Inflammatory macrophage (primary cell): ENCODE measurements around the gene CD300LF.
A peak's percentile ranks its signal among the peaks of the same experiment; 100 is the strongest.

Source experiments
- DNase-seq, 2 donors: peaks; one replicate each; pipeline ENCODE4 v3.0.0-alpha.2; 2020 to 2022

The CD300LF gene

DNA sequence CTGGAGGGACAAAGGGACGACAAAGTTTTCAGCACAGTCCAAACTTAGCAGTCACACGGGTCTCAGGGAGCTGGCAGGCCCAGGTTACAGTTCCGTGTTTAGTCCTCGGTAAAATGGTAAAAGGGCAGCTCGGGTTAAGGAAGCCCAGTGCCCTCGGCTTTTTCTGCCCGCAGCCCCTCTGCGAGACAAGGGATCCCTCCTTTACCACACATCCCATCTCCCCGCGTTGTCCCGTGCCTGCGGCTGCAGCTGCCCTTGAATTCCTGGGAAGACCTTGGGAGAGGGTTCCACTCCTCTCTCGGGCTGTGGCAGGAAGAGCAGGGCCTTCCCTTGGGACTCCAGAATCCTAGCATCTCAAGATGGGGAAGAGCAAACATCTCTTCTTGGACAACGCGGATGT lies 17.1 kb upstream of the CD300LF start:
- no peak for DNase-seq

DNA sequence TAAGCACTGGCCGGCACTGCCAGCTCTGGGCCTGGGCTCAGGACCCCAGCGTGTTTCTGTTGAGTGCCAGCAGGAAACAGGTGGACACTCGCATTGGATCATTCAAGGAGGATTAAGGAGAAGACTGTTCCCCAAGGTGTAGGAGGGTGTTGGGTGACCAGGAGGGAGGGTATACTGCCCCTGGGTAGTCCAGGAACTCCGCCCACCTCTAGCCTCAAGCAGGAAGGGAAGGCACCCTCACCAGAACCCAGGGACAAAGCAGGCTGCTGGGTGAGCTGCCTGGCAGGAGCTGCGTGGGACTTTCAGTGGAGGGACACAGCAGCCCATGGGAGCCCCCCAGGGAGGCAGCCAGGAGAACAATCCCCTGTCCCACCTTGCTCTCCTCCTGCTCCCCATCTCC lies 16.6 kb upstream of the CD300LF start:
- DNase-seq = no peak

DNA sequence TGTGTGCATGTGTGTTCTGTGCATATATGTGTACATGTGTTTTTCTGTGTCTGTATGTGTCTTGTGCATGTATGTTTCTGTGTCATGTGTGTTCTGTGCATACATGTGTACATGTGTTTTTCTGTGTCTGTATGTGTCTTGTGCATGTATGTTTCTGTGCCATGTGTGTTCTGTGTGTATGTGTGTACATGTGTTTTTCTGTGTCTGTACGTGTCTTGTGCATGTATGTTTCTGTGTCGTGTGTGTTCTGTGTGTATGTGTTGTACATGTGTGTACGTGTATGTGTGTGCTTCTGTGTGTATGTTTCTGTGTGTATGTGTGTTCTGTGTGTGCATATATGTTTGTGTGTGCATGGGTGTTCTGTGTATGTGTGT lies 16.0 kb upstream of the CD300LF start:
- DNase-seq = no peak

DNA sequence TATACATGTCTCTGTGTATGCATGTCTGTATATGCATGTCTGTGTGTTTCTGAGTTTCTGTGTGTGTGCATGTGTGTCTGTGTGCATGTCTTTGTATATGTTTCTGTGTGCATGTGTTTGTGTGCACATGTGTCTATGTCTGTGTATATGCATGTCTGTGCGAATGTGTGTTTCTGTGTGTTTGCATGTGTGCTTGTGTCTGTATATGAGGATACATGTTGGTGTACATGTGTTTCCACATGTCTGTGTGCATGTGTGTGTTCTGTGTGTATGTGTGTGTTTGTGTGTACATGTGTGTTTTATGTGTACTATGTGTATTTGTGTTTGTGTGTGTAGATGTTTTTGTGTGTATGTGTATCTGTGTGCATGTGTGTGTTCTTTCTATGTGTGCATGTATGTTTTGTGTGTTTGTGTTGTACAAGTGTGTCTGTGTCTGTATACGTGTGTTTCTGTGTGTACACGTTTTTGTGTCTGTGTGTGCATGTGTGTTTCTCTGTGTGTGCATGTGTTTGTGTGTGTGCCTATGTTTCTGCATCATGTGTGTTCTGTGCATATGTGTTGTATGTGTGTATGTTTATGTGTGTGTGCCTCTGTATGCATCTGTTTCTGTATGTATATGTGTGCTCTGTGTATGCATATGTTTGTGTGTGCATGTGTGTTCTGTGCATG lies 15.4 kb upstream of the CD300LF start:
- no peak for DNase-seq

DNA sequence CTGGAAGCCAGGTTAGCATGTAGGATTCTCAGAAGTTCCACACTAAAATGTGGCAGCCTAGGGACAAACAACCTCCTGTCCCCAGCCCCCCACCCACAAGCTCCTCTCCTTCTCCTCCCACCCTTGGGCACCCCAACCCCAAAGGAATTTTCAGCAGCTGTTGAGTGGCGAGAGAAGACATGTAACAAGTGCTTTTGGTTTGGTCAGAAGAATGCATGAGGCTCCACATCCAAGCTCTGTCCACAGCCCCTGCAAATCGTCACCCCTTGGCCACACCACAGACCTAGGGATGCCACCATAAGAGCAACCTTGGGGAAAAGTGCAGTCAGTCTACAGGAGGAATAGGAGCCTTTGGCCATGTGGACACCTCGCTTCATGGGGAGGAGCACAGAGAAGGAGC lies 12.4 kb upstream of the CD300LF start:
- DNase-seq = no peak

DNA sequence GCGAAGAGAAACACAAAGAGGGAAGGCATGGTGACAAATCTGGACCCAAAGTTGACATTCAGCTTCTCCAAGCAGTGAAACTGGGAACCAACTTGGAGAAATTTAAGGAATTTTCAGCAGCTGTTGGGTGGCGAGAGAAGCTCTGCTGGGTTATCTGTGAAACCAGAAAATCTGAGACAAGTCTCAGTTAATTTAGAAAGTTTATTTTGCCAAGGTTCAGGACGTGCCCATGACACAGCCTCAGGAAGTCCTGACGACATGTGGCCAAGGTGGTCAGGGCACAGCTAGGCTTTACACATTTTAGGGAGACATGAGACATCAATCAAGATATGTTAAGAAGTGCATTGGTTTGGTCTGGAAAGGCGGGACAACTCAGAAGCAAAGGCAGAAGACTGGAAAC lies 11.2 kb upstream of the CD300LF start:
- no peak for DNase-seq

DNA sequence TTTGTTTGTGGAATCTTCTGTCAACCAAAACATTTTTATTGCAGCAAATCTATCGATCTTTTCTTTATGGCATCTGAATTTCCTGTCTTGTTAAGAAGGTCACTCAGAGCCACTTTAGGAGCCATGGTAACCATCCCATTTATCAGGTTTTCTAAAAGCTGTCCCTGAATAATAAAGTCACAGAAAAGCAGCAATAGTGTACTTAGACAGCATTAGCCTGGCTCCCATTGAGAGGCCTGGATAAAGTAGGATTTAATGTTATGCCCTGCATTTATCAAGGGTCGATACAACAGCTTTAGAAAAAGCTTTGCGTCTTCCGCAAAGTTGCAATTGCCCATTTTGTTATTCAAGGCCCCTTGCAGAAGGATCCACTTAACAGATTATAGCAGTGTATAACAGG lies 10.1 kb upstream of the CD300LF start:
- no peak for DNase-seq

DNA sequence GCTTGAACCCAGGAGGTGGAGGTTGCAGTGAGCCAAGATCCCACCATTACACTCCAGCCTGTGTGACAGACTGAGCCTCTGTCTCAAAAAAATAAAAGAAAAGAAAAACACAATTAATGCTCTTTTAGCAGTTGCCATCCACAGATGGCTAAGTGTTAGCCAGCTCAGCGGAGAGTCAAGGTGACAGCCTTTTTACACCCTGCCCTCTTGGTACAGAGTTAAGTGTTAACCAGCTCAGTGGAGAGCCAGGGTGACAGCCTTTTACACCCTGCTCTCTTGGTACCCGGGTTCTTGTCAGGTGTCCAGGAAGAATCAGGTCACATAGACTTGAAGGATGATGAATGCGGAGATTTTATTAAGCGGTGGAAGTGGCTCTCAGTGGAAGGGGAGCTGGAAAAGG lies 7.8 kb upstream of the CD300LF start:
- no peak for DNase-seq

DNA sequence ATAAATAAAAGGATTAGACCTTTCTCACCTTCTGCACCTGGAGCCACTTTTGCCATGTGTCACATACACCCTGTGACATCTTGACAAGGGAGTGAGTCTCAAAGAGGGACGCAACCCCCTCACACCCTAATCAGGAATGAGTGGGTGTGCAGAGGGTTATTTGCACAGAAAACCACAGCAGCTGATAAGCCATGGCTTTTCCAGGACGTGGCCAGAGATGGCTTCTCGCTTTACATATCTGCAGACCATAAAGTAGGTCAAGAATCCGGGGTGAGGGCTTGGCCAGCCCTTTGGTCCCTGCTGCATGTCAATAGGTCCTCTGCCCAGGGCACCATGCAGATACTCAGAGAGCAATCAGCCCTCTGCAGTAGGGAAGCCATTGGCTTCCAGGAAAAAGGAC lies 2.4 kb upstream of the CD300LF start:
- no peak for DNase-seq

DNA sequence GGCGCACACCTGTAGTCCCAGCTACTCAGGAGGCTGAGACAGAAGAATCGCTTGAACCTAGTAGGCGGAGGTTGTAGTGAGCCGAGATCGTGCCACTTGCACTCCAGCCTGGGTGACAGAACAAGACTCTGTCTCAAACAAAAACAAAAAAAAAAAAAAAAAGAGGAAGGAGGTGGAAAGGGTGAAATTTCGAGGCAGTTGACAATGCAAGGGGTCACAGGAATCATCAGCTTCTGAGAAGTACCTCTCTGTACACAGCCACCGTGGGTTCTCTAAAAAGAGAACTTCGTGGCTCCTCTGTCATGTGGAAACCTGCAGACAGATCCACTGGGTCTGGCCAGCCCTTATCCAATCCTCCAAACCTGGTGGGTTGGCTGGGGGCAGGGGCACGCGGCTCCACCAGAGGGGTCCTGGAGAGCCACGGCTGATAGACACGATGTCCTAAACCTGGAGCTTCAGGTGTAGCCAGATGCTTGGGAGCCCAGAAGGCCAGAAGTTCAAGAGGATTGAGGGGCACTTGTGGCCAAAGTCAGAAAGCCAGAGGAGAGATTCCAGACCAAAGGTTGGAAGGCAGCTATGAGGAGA lies 540 bp upstream of the CD300LF start:
- peak; percentile 90 to 91 for DNase-seq

DNA sequence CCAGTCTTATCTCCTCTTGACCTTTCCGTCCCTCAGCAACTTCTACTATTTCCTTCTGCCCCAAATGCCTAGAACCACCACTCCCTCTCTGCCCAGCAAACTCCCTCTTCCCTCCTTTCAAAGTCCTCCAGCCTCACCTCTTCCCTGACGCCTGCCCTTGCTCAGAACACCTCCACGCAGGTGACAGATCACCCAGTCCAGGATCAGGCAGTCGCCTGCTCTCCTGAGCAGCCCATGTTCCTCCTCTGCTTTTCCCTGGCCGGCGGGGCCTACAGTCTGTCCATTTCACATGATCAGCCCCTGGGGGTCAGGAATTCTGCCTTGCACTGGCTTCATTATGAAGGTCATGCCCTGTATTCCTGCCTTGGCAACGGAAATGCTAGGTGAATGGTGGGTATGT lies 422 bp downstream of the CD300LF start:
- DNase-seq = peak in 1 of 2 donors; percentile 6

DNA sequence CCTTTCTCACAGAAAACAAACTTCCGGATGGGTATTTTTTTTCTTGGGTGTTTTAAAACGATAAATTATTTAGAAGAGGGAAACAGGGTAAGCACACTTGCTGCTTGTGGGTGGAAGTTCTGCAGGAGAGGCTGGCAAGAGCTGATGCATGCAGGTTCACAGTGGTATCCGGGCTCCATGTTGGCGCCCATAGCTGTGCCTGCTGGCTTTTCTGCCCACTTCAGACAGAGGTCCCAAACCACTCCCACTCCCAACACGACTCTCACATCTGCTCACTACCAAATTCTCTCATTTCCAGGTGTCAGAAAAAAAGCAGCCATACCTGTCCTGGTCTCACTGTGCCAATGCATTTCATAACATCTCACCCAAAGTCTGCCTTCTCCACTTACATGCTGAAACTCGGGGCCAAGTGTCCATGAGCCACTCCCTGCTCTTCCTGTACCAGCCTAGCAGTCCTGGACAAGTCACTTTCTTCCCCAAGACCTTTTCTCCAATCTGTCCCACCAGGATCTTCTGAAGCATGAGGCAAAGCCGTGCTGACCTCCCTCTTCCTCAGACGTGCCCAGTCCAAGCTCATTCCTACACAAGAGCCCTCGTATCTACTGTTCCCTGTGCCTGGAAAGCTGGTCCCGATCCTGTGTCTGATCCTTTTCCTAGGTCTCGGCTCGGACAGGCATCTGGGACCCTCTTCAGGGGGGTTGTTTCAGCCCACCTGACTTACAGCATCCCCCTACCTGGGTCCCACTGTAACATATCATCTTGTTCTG lies 1.5 kb downstream of the CD300LF start:
- peak in 1 of 2 donors; percentile 26 for DNase-seq

DNA sequence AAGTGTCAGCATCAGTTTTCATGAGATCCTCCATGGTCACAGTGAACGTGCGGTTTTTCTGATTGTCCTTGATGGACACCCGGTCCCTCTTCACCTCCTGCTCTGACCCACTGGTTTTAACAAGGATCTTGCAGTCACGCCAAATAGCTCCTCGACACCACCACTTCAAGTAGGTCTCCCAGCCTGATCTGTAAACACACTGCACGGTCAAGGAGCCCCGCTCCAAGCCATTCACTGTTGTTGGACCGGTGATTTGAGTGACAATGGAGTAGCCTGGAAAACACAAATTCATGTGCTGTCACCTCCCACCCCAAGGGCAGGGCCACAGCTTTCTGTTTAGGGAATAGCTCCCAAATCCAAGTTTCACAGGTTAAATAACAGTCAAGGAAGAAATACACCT lies 8.2 kb downstream of the CD300LF start:
- no peak for DNase-seq

DNA sequence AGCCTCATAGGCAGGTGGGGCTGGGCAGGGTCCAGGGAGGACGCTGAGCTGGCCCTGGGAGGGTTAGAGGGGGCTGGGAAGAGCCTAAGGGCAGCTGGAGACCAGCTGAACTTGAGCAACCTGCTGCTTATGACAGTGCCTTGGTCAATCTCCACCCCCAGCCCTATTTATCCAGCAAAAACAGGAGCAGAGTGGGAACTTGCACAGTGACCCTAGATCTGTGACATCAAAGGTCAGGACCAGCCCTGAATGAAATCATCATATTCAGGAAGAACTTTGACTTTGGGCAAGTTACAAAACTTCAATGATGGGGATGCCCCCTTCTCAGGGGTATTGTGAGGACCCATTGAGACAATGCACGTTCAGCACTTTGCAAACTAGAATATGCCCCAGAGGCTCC lies 9.4 kb downstream of the CD300LF start:
- peak; percentile 66 to 81 for DNase-seq

DNA sequence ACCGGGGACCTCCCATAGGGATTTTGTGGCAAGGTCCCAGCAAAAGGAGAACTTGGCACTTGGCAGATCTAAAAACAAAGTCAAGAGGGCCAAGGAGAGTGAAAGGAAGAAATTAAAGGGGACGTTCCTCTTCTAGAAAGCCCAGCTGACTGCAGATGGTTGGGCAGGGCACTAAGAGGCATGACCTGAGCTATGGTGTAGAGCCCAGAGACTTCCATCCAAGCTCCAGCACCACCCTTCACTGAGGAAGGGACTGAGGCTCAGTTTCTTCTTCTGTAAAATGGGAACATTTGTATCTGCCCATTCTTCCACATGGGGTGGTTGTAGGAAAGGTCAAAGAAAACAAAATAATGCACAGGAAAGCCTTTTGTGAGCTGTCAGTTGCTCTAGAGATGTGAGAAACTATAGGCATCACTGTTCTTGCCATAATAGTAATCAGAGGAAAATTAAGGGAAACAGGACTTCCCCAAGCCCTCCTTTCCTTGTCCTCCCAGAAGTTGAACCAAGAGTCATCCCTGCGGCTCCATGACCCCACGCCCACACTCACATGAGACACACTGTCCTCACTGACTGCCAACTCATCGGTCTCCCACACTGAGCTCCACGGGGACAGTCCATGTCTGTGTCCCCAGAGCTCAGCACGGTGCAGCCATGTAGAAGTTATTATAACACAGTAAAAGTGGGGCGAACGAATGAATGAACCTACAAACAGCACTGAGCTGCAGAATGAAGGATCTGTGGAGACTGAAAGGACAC lies 10.4 kb downstream of the CD300LF start:
- DNase-seq = peak; percentile 90 to 97

DNA sequence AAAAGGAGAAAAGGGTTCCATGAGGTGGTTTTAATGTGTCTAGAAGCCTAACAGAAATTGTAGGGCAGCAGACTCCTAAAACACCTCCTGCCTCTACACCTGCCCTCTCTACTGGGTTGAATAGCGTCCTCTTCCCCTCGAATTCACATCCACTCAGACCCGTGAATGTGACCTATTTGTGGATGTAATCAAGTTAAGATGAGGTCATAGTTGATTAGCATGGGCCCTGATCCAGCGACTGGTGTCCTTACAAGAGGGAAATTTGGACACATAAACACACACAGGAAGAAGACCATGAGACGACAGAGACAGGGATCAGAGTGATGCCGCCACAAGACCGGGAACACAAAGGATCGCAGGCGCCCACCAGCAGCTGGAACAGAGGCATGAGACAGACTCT lies 13.5 kb downstream of the CD300LF start:
- no peak for DNase-seq

DNA sequence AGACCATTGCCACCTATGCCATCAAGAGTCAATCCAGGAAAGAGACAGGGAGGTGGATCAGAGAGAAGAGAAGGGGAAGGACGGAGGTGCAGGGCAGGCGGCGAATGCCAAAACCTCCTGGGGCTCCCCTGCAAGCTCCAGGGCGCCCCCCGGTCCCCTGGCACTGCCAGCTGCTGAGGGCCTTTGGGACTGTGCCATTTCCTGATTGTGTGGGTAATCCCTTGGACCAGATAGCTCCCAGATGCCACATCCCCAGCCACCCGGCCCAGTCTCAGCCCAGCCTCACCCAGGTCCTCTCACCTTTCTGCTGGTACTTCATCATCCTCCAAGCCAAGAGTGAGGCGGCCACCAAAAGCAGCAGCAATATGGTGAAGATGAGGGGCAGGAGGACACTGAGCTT lies 14.7 kb downstream of the CD300LF start:
- no peak for DNase-seq

DNA sequence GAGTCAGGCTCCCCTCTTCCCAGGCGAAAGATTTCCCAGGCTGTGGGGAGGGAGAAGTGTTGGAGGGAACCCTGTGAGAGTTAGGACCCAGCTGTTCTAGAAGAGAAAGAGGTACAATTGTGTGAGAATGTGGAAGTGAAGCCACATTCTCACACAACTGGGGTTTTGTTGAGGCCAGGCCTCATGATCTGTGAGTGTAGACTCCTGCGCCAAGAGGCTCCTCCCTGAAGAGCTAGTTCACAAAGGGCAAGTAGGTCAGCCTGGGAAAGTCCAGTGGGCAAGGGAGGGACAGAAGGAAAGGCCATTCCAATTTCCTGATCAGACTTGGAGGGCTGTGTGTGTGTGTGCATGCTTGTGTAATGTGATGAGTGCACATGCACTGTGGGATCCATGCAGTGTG lies 15.2 kb downstream of the CD300LF start:
- DNase-seq = peak; percentile 39 to 78

DNA sequence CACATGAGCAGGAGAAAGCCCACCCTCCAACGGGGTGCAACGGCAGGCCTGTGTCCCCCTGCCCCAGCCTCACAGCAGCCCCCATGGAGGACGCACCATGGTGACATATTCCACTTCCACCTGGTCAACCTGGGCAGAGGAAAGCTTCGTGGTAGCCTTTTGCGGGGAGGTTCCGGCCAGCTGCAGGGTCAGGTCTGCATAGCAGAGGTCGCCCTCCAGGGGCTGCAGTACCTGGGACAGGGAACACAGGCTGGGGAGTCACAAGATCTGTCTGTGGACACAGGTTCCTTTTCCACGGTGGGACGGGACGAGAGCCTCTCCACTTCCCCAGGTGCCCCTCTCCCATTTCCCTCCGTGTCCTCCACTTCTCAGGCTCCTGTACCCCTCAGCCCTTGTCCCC lies 17.1 kb downstream of the CD300LF start:
- no peak for DNase-seq

DNA sequence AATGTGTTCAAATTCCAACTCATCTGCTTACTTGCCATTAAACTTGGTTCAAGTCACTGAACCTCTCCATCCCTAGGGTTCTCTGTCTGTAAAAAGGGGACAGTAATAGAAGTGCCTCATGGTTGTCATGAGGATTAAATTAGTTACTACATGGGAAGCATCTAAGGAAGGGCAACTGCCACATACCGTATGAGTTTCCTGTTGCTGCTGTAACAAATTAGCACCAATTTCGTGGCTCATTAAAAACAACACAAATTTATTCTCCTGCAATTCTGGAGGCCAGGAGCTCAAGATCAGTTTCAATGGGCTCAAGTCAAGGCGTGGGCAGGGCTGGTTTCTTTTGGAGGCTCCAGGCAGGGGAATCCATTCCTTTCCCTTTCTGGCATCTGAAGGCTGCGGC lies 18.6 kb downstream of the CD300LF start:
- DNase-seq = no peak

DNA sequence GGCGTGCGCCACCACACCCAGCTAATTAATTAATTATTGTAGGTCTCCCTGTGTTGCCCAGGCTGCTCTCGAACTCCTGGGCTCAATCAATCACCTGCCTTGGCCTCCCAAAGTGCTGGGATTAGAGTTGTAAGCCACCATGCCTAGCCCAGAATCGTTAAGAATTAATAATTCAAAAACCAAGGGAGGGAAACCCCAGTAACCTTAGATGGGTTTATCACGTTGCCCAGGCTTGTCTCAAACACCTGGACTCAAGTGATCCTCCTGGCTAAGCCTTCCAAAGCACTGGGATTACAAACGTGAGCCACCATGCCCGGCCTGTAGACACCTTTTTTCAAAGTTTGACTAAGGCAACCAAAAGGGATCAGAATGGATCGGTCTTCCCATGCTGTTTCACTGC lies 21.6 kb downstream of the CD300LF start:
- DNase-seq = no peak

DNA sequence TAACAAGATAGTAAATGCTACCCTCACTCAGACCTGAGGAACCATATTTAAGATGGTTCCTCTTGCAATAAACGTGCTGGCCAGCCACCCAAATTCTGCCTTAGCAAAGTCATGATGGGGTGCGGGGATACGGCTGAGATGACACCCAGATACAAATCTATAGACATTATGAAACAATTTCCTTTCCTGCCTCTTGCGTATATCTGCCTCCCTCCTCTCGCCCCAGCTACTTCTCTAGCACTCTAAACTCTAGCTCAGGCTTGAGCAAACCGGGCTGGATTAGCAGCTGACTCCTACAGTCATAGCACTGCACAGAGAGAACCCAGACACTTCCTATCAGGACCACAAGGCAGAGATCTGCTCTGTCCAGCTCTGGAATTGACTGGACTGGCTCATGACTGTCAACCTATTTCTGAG lies 22.3 kb downstream of the CD300LF start:
- DNase-seq = peak; percentile 97 to 98

DNA sequence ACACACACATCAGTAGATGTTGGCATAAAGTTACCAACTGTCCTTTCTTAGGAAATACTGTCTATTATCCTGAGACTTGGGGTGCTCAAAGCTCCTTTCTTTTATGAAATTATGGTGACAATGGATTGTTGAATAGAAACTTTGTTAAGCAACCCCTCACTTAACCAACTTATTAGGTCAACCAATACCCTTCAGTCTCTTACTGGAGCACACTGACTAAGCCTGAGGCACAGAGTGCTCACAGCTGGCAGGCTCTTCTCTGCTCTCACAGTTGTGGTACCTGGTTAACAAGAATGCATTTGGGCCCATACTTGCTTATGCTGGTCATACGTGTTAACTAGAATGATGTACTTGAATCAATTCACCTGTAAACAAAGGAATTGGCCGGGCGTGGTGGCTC lies 24.8 kb downstream of the CD300LF start:
- no peak for DNase-seq
